IMR-90 (cell line): ENCODE measurements around the gene BAZ2A.

Experiments used
- BHLHE40 ChIP-seq: fragments of 150-350 bp; IDR thresholded peaks from 2 replicates; pipeline ENCODE4 v1.6.1; 2016; ENCODE audit warnings: mild to moderate bottlenecking, low read depth, low read length
- MAFK ChIP-seq: IDR thresholded peaks from 2 replicates; pipeline ENCODE4 v1.6.1; 2012; ENCODE audit warnings: low read depth, low read length, improper control_type of control experiment
- MAZ ChIP-seq: IDR thresholded peaks from 2 replicates; pipeline ENCODE4 v1.6.1; 2012; ENCODE audit warnings: low read depth, mild to moderate bottlenecking, low read length, improper control_type of control experiment, moderate library complexity, borderline replicate concordance
- POLR2A ChIP-seq: IDR thresholded peaks from 2 replicates; pipeline ENCODE4 v1.6.1; 2012; ENCODE audit warnings: mild to moderate bottlenecking, low read depth, low read length
- RAD21 ChIP-seq: IDR thresholded peaks from 2 replicates; pipeline ENCODE4 v1.6.1; 2012; ENCODE audit warnings: low read length, improper control_type of control experiment
- RFX5 ChIP-seq: IDR thresholded peaks from 2 replicates; pipeline ENCODE4 v1.8.0; 2012; ENCODE audit warnings: low read depth, mild to moderate bottlenecking, low read length, moderate library complexity
- TF ChIP-seq, protein P1 (sequence below): conservative IDR thresholded peaks from 2 replicates; pipeline ENCODE4 v1.5.1; 2012; ENCODE audit warnings: mild to moderate bottlenecking, low read depth, low read length, improper control_type of control experiment

DNA sequence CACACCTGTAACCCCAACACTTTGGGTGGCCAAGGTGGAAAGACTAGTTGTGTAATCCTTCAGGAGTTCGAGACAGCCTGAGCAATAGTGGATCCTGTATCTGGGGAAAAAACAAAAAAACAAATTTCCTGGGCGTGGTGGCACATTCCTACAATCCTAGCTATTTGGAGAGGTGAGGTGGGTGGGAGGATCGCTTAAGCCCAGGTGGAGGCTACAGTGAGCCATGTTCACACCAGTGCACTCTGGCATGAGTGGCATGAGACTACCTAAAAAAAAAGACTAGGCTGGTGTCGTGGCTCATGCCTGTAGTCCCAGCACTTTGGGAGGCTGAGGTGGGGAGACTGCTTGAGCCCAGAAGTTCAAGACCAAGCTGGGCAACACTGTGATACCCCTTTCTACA is 40.7 kb upstream of the BAZ2A start:
- no peak for TF ChIP-seq POLR2A
- TF ChIP-seq MAZ: no peak
- no peak for TF ChIP-seq RAD21
- no peak for TF ChIP-seq RFX5
- TF ChIP-seq, protein P1, sequence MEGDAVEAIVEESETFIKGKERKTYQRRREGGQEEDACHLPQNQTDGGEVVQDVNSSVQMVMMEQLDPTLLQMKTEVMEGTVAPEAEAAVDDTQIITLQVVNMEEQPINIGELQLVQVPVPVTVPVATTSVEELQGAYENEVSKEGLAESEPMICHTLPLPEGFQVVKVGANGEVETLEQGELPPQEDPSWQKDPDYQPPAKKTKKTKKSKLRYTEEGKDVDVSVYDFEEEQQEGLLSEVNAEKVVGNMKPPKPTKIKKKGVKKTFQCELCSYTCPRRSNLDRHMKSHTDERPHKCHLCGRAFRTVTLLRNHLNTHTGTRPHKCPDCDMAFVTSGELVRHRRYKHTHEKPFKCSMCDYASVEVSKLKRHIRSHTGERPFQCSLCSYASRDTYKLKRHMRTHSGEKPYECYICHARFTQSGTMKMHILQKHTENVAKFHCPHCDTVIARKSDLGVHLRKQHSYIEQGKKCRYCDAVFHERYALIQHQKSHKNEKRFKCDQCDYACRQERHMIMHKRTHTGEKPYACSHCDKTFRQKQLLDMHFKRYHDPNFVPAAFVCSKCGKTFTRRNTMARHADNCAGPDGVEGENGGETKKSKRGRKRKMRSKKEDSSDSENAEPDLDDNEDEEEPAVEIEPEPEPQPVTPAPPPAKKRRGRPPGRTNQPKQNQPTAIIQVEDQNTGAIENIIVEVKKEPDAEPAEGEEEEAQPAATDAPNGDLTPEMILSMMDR: no peak
- TF ChIP-seq MAFK: no peak
- no peak for TF ChIP-seq BHLHE40
